B cell (primary cell): ENCODE results near the gene AIG1. TPM values are rescaled to one million over a fixed set of nuclear protein-coding genes. Genes with fewer than 3 reads are reported as not detected.
"Not testable (repeated sequence)": the region's sequence is repeated elsewhere in the genome, so short reads cannot be mapped to it uniquely, and the experiment has no call there.

Experiments
- ATAC-seq: fragments of 200-7000 bp; cut with Tn5 transposase; one replicate; pipeline ENCODE4 v1.10.0; 2021; ENCODE audit warnings: low read depth, mild to moderate bottlenecking, moderate number of reproducible peaks, moderate library complexity
- CTCF ChIA-PET: fragments of 350-600 bp; sonication (Branson Sonifier 250); formaldehyde crosslinking; loops from one replicate; lab custom pipeline; 2021; ENCODE audit warnings: antibody characterized with exemption, inconsistent platforms; lab: Charles Lee
- POLR2A ChIA-PET: fragments of 350-600 bp; sonication (Branson Sonifier 250); formaldehyde crosslinking; loops from one replicate; lab custom pipeline; 2021; ENCODE audit warnings: antibody characterized with exemption; lab: Charles Lee
- DNase-seq: peaks from one replicate; pipeline ENCODE4 v3.0.0; 2013
- H2AFZ ChIP-seq: 2 replicates; pipeline ENCODE4 v1.6.1; 2012; ENCODE audit warnings: mild to moderate bottlenecking, low read depth, low read length; ENCODE audit not compliant: insufficient read depth, poor library complexity, severe bottlenecking
- H3K27ac ChIP-seq, 2 donors: 1 replicate in 1 of 2; 2 replicates in 1 of 2; pipeline ENCODE4 v1.5.1; 2012 to 2013; ENCODE audit warnings: low read length in 2 of 2, mild to moderate bottlenecking in 2 of 2, moderate library complexity in 1 of 2
- H3K27me3 ChIP-seq, 4 experiments: fragments of 200-600 bp in 1 of 4; sonication (generic) in 1 of 4; replicated peaks in 1 of 4; 1 replicate in 2 of 4; 2 replicates in 2 of 4; pipeline versions ENCODE4 v1.6.1 to v1.7.0; 2013 to 2016; ENCODE audit warnings: low read length in 3 of 4, mild to moderate bottlenecking in 2 of 4, mixed read lengths in 1 of 4, moderate library complexity in 1 of 4; ENCODE audit not compliant: insufficient read depth in 4 of 4, control insufficient read depth in 3 of 4; ENCODE audit errors: control extremely low read depth in 1 of 4
- H3K36me3 ChIP-seq, 2 experiments: replicated peaks in 1 of 2; 1 replicate in 1 of 2; 2 replicates in 1 of 2; pipeline versions ENCODE4 v1.6.1 to v1.7.1; 2013; ENCODE audit warnings: low read length in 1 of 2; ENCODE audit not compliant: insufficient read depth in 2 of 2, control insufficient read depth in 1 of 2; ENCODE audit errors: control extremely low read depth in 1 of 2, extremely low read depth in 1 of 2
- H3K4me1 ChIP-seq, 2 donors: fragments of 200-600 bp in 1 of 2; sonication (generic) in 1 of 2; 1 replicate in 1 of 2; 2 replicates in 1 of 2; pipeline versions ENCODE4 v1.5.1 to v1.6.1; 2013 to 2017; ENCODE audit warnings: low read length in 2 of 2; ENCODE audit not compliant: control insufficient read depth in 2 of 2, insufficient read depth in 2 of 2
- H3K4me2 ChIP-seq: replicated peaks from 2 replicates; pipeline ENCODE3; 2012; ENCODE audit warnings: mild to moderate bottlenecking, low read depth, low read length; ENCODE audit not compliant: poor library complexity, severe bottlenecking
- H3K4me3 ChIP-seq, 5 experiments: fragments of 200-600 bp in 1 of 5; sonication (generic) in 1 of 5; 1 replicate in 3 of 5; 2 replicates in 2 of 5; pipeline versions ENCODE4 v1.5.1 to v1.7.0; 2011 to 2016; ENCODE audit warnings: low read length in 4 of 5, mild to moderate bottlenecking in 4 of 5, low read depth in 2 of 5, control low read depth in 1 of 5, moderate library complexity in 1 of 5; ENCODE audit not compliant: insufficient read depth in 1 of 5; ENCODE audit errors: control extremely low read depth in 1 of 5, extremely low read depth in 1 of 5
- H3K79me2 ChIP-seq: fragments of 200-600 bp; sonication (generic); one replicate; pipeline ENCODE4 v1.6.0; 2016; ENCODE audit warnings: low read length; ENCODE audit not compliant: control insufficient read depth, insufficient read depth
- H3K9ac ChIP-seq: fragments of 200-600 bp; sonication (generic); 2 replicates; pipeline ENCODE4 v1.6.1; 2017; ENCODE audit warnings: mild to moderate bottlenecking, low read length, moderate library complexity
- H3K9me3 ChIP-seq, 3 donors: one replicate each; pipeline versions ENCODE4 v1.6.1 to v1.7.1; 2013; ENCODE audit warnings: low read length in 2 of 3; ENCODE audit not compliant: control insufficient read depth in 2 of 3, insufficient read depth in 1 of 3; ENCODE audit errors: control extremely low read depth in 1 of 3
- H4K20me1 ChIP-seq: 2 replicates; pipeline ENCODE4 v1.6.0; 2012; ENCODE audit warnings: mild to moderate bottlenecking, low read length; ENCODE audit not compliant: insufficient read depth, control insufficient read depth, poor library complexity, severe bottlenecking
- H3K27ac Mint-ChIP-seq: one replicate; pipeline ENCODE4 v1.8.0; 2021; ENCODE audit warnings: mixed read lengths
- H3K27me3 Mint-ChIP-seq: one replicate; pipeline ENCODE4 v1.8.0; 2021; ENCODE audit warnings: mixed read lengths
- H3K4me1 Mint-ChIP-seq: one replicate; pipeline ENCODE4 v1.8.0; 2021; ENCODE audit warnings: mixed read lengths
- H3K4me3 Mint-ChIP-seq: one replicate; pipeline ENCODE4 v1.8.0; 2021; ENCODE audit warnings: mixed read lengths
- H3K9me3 Mint-ChIP-seq: one replicate; pipeline ENCODE4 v1.8.0; 2022; ENCODE audit warnings: mixed read lengths; ENCODE audit not compliant: insufficient read depth
- CTCF ChIP-seq: fragments of 200-600 bp; IDR thresholded peaks from one replicate; pipeline ENCODE4 v1.8.0; 2022; ENCODE audit warnings: antibody characterized with exemption, mild to moderate bottlenecking
- EZH2 ChIP-seq: IDR thresholded peaks from 2 replicates; pipeline ENCODE4 v1.6.1; 2012; ENCODE audit warnings: borderline replicate concordance, low read depth, mild to moderate bottlenecking, moderate library complexity, low read length; ENCODE audit not compliant: insufficient read depth, poor library complexity, severe bottlenecking
- WGBS: methylation state at CpG from one replicate; pipeline ENCODE4 v1.1.5; 2013; ENCODE audit warnings: missing lambda C conversion rate; ENCODE audit not compliant: insufficient coverage; 5-methylcytosine and 5-hydroxymethylcytosine counted together
- intact Hi-C: fragments of 100-400 bp; cut with micrococcal nuclease; formaldehyde crosslinking; loops from one replicate; pipeline ENCODE4 v1.10.0; 2022
- polyA plus RNA-seq: library from polyadenylated mRNA; depleted of rRNA; stranded (reverse); fragments of >200 nt; gene quantifications from 2 replicates; pipeline ENCODE4 v1.2.3, GENCODE V29; 2012
- total RNA-seq, 2 donors: library from RNA; stranded (reverse); fragments of 120-200 nt in 1 of 2; gene quantifications; 1 replicate in 1 of 2; 2 replicates in 1 of 2; pipeline versions ENCODE4 v1.2.3 to v1.2.4, GENCODE V29; 2013 to 2022

The AIG1 gene
- total and polyA plus RNA-seq, 2 donors (not counting 1 experiment from before 2014, with no cell fraction given): 7.0 to 9.0 TPM

GRCh38 chr6:143079325-143079640 is 18.6 kb downstream of the AIG1 start:
- ChIA-PET POLR2A (no interaction called here), CTCF (no interaction called here)
- no peaks in the 10 kb centered on the region for H3K4me1 ChIP-seq
- no peak for TF ChIP-seq EZH2
- TF ChIP-seq CTCF: no peak
- no peak overlapping the region for H3K9ac ChIP-seq
- peaks cover 0 to 6% (median 4%) of the 10 kb centered on the region in 3 donors for H3K9me3 ChIP-seq
- ATAC-seq (no peak), DNase-seq (no peak)
- intact Hi-C loops: no loop called here
- H2AFZ ChIP-seq: no peak overlapping the region
- H4K20me1 ChIP-seq: no peaks in the 10 kb centered on the region
- H3K36me3 ChIP-seq: no peaks in the 10 kb centered on the region
- H3K27me3 ChIP-seq: no peaks in the 10 kb centered on the region
- Mint-ChIP-seq H3K27ac (no peak overlapping the region), H3K4me1 (peaks cover 4% of the 10 kb centered on the region), H3K27me3 (no peaks in the 10 kb centered on the region), H3K4me3 (no peak overlapping the region), H3K9me3 (peaks cover 3% of the 10 kb centered on the region)
- H3K4me2 ChIP-seq: no peak overlapping the region
- H3K4me3 ChIP-seq: no peak overlapping the region
- H3K79me2 ChIP-seq: no peaks in the 10 kb centered on the region
- no peak overlapping the region for H3K27ac ChIP-seq

GRCh38 chr6:143082274-143082673 is 21.6 kb downstream of the AIG1 start:
- ATAC-seq, H3K27ac ChIP-seq, H3K9me3 Mint-ChIP-seq, POLR2A ChIA-PET, H3K4me1 ChIP-seq, H3K4me3 Mint-ChIP-seq, H3K27me3 Mint-ChIP-seq, H3K36me3 ChIP-seq, H3K79me2 ChIP-seq, H2AFZ ChIP-seq, H3K4me3 ChIP-seq, H4K20me1 ChIP-seq, H3K4me2 ChIP-seq, DNase-seq, CTCF ChIA-PET, H3K4me1 Mint-ChIP-seq, H3K9ac ChIP-seq, H3K27me3 ChIP-seq, intact Hi-C loops, H3K9me3 ChIP-seq, H3K27ac Mint-ChIP-seq: not testable (repeated sequence)
- WGBS: 95% methylated on average over 6 of the region's 9 CpGs

GRCh38 chr6:143084019-143084418 is 23.3 kb downstream of the AIG1 start:
- H3K36me3 ChIP-seq, H2AFZ ChIP-seq, H3K79me2 ChIP-seq, H3K27ac ChIP-seq, H3K4me2 ChIP-seq, H3K27me3 ChIP-seq, DNase-seq, H3K9ac ChIP-seq, H3K4me3 Mint-ChIP-seq, POLR2A ChIA-PET, H3K4me3 ChIP-seq, H4K20me1 ChIP-seq, H3K9me3 Mint-ChIP-seq, ATAC-seq, H3K27ac Mint-ChIP-seq, CTCF ChIA-PET, H3K9me3 ChIP-seq, H3K27me3 Mint-ChIP-seq, H3K4me1 ChIP-seq, intact Hi-C loops, H3K4me1 Mint-ChIP-seq: not testable (repeated sequence)
- WGBS: 92% methylated on average over 8 of the region's 8 CpGs
